ENCODE data around the gene JAG2.

- TF ChIP-seq CTCF (IDR thresholded peaks at IDR 0.05; ENCODE audit: low read length) (no peak), EZH2 (IDR thresholded peaks at IDR 0.05; ENCODE audit: borderline replicate concordance, low read length) (no peak)
Observed at GRCh38 chr14:105091054-105091516, 77.5 kb downstream of the JAG2 start.
